ACC112 (cell line): ENCODE results near the gene CHMP1A.
"Not testable (repeated sequence)": the region's sequence is repeated elsewhere in the genome, so short reads cannot be mapped to it uniquely, and the experiment has no call there.

Experiments used
- H2AFZ ChIP-seq: fragments of 200-600 bp; sonication (generic); one replicate; pipeline ENCODE4 v1.6.0; 2017; ENCODE audit warnings: antibody characterized with exemption, low read length; ENCODE audit not compliant: unreplicated experiment
- H3K27ac ChIP-seq: fragments of 200-600 bp; sonication (generic); 2 replicates; pipeline ENCODE4 v1.5.1; 2014; ENCODE audit warnings: low read depth, mild to moderate bottlenecking, antibody characterized with exemption, low read length, moderate library complexity
- H3K27me3 ChIP-seq: fragments of 200-600 bp; sonication (generic); 2 replicates; pipeline ENCODE4 v1.6.1; 2014; ENCODE audit warnings: mild to moderate bottlenecking, antibody characterized with exemption, low read length, moderate library complexity, mixed read lengths; ENCODE audit not compliant: insufficient read depth
- H3K36me3 ChIP-seq: fragments of 200-600 bp; sonication (generic); 2 replicates; pipeline ENCODE4 v1.6.1; 2016; ENCODE audit warnings: mild to moderate bottlenecking, antibody characterized with exemption, low read length, moderate library complexity, mixed read lengths; ENCODE audit not compliant: insufficient read depth
- H3K4me1 ChIP-seq: fragments of 200-600 bp; sonication (generic); one replicate; pipeline ENCODE4 v1.6.1; 2016; ENCODE audit warnings: low read length, mixed read lengths; ENCODE audit not compliant: insufficient read depth, unreplicated experiment, control insufficient read depth
- H3K4me3 ChIP-seq: fragments of 200-600 bp; sonication (generic); 2 replicates; pipeline ENCODE4 v1.5.1; 2014; ENCODE audit warnings: mild to moderate bottlenecking, low read depth, low read length
- H3K79me2 ChIP-seq: fragments of 200-600 bp; sonication (generic); one replicate; pipeline ENCODE4 v1.6.0; 2016; ENCODE audit warnings: low read length; ENCODE audit not compliant: control insufficient read depth, unreplicated experiment, insufficient read depth

The CHMP1A gene

GRCh38 chr16:89691231-89691985 lies 33.9 kb upstream of the CHMP1A start:
- H3K27me3 ChIP-seq, result no peaks in the 10 kb centered on the region
- peaks cover 23% of the 10 kb centered on the region for H3K79me2 ChIP-seq
- H3K27ac ChIP-seq, result no peak overlapping the region
- H2AFZ ChIP-seq, result no peak overlapping the region
- peaks cover 9% of the 10 kb centered on the region; the same call in 1 of the 2 replicates for H3K36me3 ChIP-seq
- H3K4me1 ChIP-seq, result no peaks in the 10 kb centered on the region
- H3K4me3 ChIP-seq, result no peak overlapping the region

GRCh38 chr16:89690392-89690901 lies 32.9 kb upstream of the CHMP1A start:
- peaks cover 9% of the 10 kb centered on the region; the same call in 1 of the 2 replicates for H3K36me3 ChIP-seq
- no peaks in the 10 kb centered on the region for H3K27me3 ChIP-seq
- H2AFZ ChIP-seq, result no peak overlapping the region
- H3K27ac ChIP-seq, result no peak overlapping the region
- no peak overlapping the region for H3K4me3 ChIP-seq
- H3K79me2 ChIP-seq, result peaks cover 23% of the 10 kb centered on the region
- H3K4me1 ChIP-seq, result no peaks in the 10 kb centered on the region

- H3K79me2 ChIP-seq, result peaks cover 23% of the 10 kb centered on the region
- H3K27me3 ChIP-seq, H3K27ac ChIP-seq, H2AFZ ChIP-seq, H3K4me3 ChIP-seq, H3K36me3 ChIP-seq, H3K4me1 ChIP-seq: not testable (repeated sequence)
Measured at GRCh38 chr16:89689621-89690020, 32.1 kb upstream of the CHMP1A start.

GRCh38 chr16:89689142-89689541 lies 31.6 kb upstream of the CHMP1A start:
- Histone ChIP-seq H2AFZ (no peak overlapping the region), H3K27ac (no peak overlapping the region), H3K27me3 (no peaks in the 10 kb centered on the region), H3K79me2 (peaks cover 23% of the 10 kb centered on the region), H3K4me3 (no peak overlapping the region), H3K36me3 (peaks cover 9% of the 10 kb centered on the region; the same call in 1 of the 2 replicates), H3K4me1 (no peaks in the 10 kb centered on the region)

- Histone ChIP-seq H2AFZ (no peak overlapping the region), H3K79me2 (peaks cover 23% of the 10 kb centered on the region), H3K4me1 (no peaks in the 10 kb centered on the region), H3K36me3 (peaks cover 9% of the 10 kb centered on the region; the same call in 1 of the 2 replicates), H3K27ac (no peak overlapping the region), H3K4me3 (no peak overlapping the region; the same call in 1 of the 2 replicates), H3K27me3 (no peaks in the 10 kb centered on the region)
Measured at GRCh38 chr16:89688395-89688794, 30.9 kb upstream of the CHMP1A start.

- peak overlapping the region; percentile 94 for H3K4me3 ChIP-seq
- H3K36me3 ChIP-seq, result peaks cover 16% of the 10 kb centered on the region; the same call in 1 of the 2 replicates
- H3K27ac ChIP-seq, result peak overlapping the region; percentile 87
Measured at GRCh38 chr16:89687092-89687940, 29.8 kb upstream of the CHMP1A start.

GRCh38 chr16:89686520-89687091 lies 29.1 kb upstream of the CHMP1A start, which contains the start of gene CDK10:
TSS of gene CDK10 (plus strand) at chr16:89686689. CDS start at chr16:89686711, 22 bp downstream.
- Histone ChIP-seq H3K27me3 (no peaks in the 10 kb centered on the region), H3K36me3 (peaks cover 18% of the 10 kb centered on the region; the same call in 1 of the 2 replicates), H2AFZ (peak within 1 kb of the TSS; percentile 59), H3K79me2 (peaks cover 23% of the 10 kb centered on the region), H3K4me1 (no peaks in the 10 kb centered on the region), H3K27ac (peak within 1 kb of the TSS; percentile 87), H3K4me3 (peak within 1 kb of the TSS; percentile 94)

More at GRCh38 chr16:89687092-89687940, 29.8 kb upstream of the CHMP1A start:
- no peaks in the 10 kb centered on the region for H3K4me1 ChIP-seq
- peaks cover 23% of the 10 kb centered on the region for H3K79me2 ChIP-seq
- no peaks in the 10 kb centered on the region for H3K27me3 ChIP-seq
- peak overlapping the region; percentile 59 for H2AFZ ChIP-seq

GRCh38 chr16:89685916-89686315 lies 28.4 kb upstream of the CHMP1A start:
- no peaks in the 10 kb centered on the region for H3K27me3 ChIP-seq
- H3K79me2 ChIP-seq, result peaks cover 23% of the 10 kb centered on the region
- no peak overlapping the region for H2AFZ ChIP-seq
- no peak overlapping the region for H3K27ac ChIP-seq
- H3K4me1 ChIP-seq, result no peaks in the 10 kb centered on the region
- H3K36me3 ChIP-seq, result peaks cover 14% of the 10 kb centered on the region; the same call in 1 of the 2 replicates
- no peak overlapping the region for H3K4me3 ChIP-seq

- no peaks in the 10 kb centered on the region for H3K27me3 ChIP-seq
- no peaks in the 10 kb centered on the region for H3K4me1 ChIP-seq
- H3K79me2 ChIP-seq, result no peaks in the 10 kb centered on the region
- H2AFZ ChIP-seq, result no peak overlapping the region
- H3K4me3 ChIP-seq, result no peak overlapping the region
- H3K36me3 ChIP-seq, result peaks cover 17% of the 10 kb centered on the region
- no peak overlapping the region for H3K27ac ChIP-seq
Measured at GRCh38 chr16:89678258-89678657, 20.8 kb upstream of the CHMP1A start.

- Histone ChIP-seq H3K4me1 (peaks cover 12% of the 10 kb centered on the region), H3K36me3 (peaks cover 8% of the 10 kb centered on the region), H3K79me2 (no peaks in the 10 kb centered on the region), H3K4me3 (no peak overlapping the region), H3K27ac (no peak overlapping the region), H3K27me3 (no peaks in the 10 kb centered on the region), H2AFZ (no peak overlapping the region)
Measured at GRCh38 chr16:89672177-89672941, 14.9 kb upstream of the CHMP1A start.
